ENCODE measurements around the gene EEFSEC.

Gene EEFSEC

DNA sequence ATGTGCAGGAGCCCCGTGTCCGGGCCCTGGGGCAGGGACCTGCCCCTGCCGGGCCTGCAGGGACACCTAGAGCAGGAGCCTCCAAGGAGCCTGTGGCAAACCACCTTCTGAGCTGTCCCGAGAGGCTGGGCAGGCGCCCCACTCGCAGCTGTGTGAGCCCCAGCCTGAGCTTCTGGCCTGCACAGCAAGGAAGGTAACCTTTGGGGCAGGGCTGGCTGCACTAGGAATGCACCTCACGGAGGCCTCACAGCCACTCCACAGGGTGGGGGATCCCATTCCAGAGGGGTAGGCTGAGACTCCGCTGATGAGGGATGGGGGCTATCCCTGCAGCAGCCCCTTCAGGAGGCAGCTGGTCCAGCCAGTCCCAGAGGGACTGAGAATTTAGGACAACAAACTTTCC is 245.3 kb downstream of the EEFSEC start:
- TF ChIP-seq, protein P1, sequence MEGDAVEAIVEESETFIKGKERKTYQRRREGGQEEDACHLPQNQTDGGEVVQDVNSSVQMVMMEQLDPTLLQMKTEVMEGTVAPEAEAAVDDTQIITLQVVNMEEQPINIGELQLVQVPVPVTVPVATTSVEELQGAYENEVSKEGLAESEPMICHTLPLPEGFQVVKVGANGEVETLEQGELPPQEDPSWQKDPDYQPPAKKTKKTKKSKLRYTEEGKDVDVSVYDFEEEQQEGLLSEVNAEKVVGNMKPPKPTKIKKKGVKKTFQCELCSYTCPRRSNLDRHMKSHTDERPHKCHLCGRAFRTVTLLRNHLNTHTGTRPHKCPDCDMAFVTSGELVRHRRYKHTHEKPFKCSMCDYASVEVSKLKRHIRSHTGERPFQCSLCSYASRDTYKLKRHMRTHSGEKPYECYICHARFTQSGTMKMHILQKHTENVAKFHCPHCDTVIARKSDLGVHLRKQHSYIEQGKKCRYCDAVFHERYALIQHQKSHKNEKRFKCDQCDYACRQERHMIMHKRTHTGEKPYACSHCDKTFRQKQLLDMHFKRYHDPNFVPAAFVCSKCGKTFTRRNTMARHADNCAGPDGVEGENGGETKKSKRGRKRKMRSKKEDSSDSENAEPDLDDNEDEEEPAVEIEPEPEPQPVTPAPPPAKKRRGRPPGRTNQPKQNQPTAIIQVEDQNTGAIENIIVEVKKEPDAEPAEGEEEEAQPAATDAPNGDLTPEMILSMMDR (conservative IDR thresholded peaks at IDR 0.05), result no peak
- no peak for TF ChIP-seq ZFX (IDR thresholded peaks at IDR 0.05)
- no peak overlapping the region for H3K27ac ChIP-seq

DNA sequence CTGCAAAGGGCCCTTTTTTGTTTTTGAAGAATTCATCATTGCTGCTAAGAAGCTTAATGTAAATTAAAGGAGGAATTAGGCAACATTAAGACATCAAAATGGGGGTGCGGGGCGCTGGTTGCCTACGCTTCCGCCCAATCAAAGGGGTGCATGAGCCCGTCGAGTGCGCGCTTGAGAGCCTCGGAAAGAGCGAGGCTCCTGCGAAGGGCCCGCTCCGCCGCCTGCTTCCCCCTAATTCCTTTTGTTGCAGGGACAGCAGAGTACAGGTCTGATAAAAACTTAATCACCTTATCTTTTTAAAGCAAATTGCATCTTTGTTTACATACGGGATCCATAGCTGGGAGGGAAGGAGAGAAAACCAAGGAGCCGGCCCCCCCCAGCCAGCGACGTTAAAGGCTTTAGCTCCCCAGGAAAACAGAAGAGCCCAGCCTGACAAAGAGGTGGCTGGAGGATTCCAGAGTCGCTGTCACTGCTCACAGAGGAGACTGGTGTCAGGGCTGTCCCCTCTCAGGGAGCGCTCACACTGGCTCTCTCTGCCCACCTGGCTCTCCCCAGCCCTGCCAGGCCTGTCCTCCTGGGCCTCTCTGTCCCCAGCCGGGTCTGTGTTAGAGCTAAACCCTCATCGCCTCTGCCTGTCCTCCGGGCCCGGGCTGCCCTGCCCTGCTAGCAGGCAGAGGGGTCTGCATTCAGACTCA is 246.1 kb downstream of the EEFSEC start:
- TF ChIP-seq, protein P1 (conservative IDR thresholded peaks at IDR 0.05), result no peak
- no peak for TF ChIP-seq ZFX (IDR thresholded peaks at IDR 0.05)
- no peak overlapping the region for H3K27ac ChIP-seq

DNA sequence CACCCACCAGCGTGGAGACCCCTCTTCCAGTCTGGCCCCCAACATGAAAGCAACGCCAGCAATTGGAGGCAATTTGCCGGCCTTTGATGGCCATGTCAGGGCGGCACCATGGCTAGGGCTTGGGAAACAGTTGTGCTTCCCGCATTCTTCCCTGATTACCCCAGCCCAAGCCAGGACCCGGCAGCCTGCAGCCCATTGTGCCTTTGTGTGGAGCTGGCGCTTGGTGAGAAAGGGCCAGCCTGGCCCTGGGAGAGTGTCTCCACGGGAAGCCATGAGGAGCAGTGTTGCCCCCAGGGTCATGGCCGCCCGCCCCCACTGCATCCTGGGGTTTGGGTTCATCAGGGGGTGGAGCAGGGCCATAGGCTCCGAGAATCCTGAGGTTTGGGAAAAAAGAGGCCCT is 247.4 kb downstream of the EEFSEC start:
- H3K27ac ChIP-seq, result no peak overlapping the region
- no peak for TF ChIP-seq ZFX (IDR thresholded peaks at IDR 0.05)
- TF ChIP-seq, protein P1 (conservative IDR thresholded peaks at IDR 0.05), result no peak

DNA sequence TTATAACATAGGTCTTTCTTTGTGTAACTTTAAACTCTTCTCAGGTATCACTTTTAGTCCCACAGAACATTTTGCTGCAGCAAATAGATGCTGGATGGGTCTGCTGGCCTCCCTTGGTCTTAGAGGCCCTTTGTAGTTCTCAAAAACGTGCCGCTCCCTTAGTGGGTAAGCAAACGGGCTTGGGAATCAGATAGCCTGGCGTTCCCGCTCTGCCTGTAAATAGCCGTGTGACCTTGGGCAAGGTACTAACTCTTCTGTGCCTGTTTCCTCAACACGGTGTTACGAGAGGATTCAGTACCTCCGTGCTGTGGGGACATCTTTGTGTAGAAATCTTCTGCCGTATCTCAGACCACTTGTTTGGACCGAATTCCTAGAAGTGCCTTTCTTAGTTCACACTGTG is 249.0 kb downstream of the EEFSEC start:
- H3K27ac ChIP-seq, result no peak overlapping the region
- TF ChIP-seq ZFX (IDR thresholded peaks at IDR 0.05), result no peak
- TF ChIP-seq, protein P1 (conservative IDR thresholded peaks at IDR 0.05), result no peak

DNA sequence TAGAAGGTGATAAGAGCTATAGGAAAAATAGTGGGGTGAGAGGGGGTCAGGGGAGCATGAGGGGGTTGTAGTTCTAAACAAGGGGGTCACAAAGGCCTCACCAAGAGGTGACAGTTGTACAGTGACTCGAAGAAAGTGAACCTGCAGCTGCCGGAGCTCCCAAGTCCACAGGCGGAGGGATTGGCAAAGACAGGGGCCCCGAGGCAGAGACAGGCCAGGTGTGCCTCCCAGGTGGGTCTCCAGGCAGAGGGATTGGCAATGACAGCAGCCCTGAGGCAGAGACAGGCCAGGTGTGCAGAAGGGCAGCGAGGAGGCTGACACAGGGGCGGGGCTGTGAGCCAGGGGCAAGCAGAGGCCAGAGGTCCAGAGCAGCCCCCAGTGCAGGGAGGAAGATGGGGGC is 249.7 kb downstream of the EEFSEC start:
- no peak for TF ChIP-seq ZFX (IDR thresholded peaks at IDR 0.05)
- TF ChIP-seq, protein P1 (conservative IDR thresholded peaks at IDR 0.05), result no peak
- H3K27ac ChIP-seq, result no peak overlapping the region

DNA sequence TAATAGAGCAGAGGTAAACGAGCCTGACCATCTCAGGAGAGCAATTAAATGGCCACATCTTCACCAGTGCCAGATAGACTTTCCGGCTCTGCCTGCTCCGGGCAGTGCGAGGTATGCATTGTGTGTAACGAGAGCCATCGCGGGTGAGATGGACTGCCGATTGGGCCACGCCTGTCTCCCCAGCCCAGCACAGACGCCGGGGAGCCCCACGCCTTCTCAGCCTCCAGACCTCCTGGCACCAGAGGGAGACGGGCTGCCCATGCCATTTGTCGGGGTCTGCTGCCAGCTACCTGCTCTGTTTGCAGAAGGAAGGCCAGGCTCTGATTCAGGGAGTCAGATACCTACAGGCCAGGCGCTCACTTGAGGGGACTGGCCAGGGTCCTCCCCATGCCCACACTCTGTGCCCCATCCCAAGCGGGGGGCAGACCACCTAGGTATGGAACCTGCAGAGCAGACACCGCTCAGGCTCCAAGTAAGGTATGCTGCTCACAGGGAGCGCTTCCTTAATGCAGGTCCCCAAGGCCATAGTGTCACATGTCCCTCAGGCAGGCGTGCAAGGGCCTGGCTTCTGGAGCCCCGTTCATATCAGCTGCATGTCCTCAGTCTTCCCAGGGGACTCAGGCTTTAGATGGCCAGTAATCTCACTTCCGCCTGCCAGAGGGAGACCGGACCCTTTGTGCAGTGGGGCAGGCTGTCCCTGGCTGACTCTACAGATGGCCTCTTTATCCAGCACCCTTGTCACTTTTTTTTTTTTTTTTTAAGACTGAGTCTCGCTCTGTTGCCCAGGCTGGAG is 251.2 kb downstream of the EEFSEC start:
- no peak for TF ChIP-seq ZFX (IDR thresholded peaks at IDR 0.05)
- TF ChIP-seq, protein P1 (conservative IDR thresholded peaks at IDR 0.05), result no peak
- no peak overlapping the region for H3K27ac ChIP-seq

DNA sequence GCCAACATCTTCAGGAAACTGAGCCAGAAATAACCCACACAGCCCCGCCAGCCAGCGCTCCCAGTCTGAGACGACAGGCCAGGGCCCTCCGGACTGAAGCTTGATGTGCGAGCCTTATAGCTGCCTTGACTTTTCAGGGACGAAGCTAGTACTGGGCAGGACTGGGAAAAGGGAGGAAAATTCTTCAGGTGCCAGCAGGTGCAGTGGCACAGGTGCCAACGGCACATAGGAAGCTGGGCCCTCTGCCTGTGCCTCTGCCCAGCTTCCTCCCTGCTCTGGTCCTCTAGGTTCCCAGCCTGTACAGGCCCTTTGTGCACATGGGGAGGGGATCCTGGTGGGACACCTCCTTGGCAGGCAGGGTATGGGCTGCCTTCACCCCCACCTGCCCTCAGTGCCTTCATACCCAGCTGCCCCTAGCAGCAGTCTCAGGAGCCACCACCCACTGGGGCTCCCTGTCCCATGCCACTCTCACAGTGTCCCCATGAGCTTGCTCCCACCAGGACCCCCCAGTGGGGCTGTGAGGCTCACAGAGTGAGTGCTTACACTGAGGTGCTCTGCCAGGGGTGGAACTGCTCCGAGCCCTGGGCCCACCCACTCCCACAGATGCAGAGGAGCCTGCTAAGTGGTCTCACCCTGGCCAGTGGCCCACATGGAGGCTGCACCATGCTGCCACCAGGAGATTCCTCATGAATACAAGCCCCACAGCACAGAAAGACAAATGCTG is 252.4 kb downstream of the EEFSEC start:
- TF ChIP-seq ZFX (IDR thresholded peaks at IDR 0.05), result no peak
- TF ChIP-seq, protein P1 (conservative IDR thresholded peaks at IDR 0.05), result no peak
- no peak overlapping the region for H3K27ac ChIP-seq
